GM21723 (cell line): ENCODE measurements around the gene HBS1L.

ENCODE experiments used
- ATAC-seq: cut with Tn5 transposase; IDR thresholded peaks from one replicate; pipeline ENCODE4 v1.9.1; 2021; ENCODE audit warnings: mild to moderate bottlenecking, moderate library complexity; ENCODE audit not compliant: unreplicated experiment

HBS1L gene

GRCh38 chr6:135038335-135038734 lies 16.3 kb downstream of the HBS1L start:
- ATAC-seq, result no peak

GRCh38 chr6:135037541-135037940 lies 17.1 kb downstream of the HBS1L start:
- ATAC-seq, result no peak

- no peak for ATAC-seq
Observed at GRCh38 chr6:135036731-135037420, 17.7 kb downstream of the HBS1L start.

- ATAC-seq, result no peak
Observed at GRCh38 chr6:135033238-135033637, 21.4 kb downstream of the HBS1L start.

GRCh38 chr6:135030532-135031178 lies 24.0 kb downstream of the HBS1L start:
- ATAC-seq, result no peak

GRCh38 chr6:135030056-135030473 lies 24.6 kb downstream of the HBS1L start:
- ATAC-seq, result peak; percentile 96

- ATAC-seq, result no peak
Observed at GRCh38 chr6:135025775-135026174, 28.8 kb downstream of the HBS1L start.

- ATAC-seq, result no peak
Observed at GRCh38 chr6:135025175-135025574, 29.4 kb downstream of the HBS1L start.

- no peak for ATAC-seq
Observed at GRCh38 chr6:135022050-135022697, 32.4 kb downstream of the HBS1L start.

GRCh38 chr6:135021310-135022049 lies 33.1 kb downstream of the HBS1L start:
- peak; percentile 68 for ATAC-seq

GRCh38 chr6:135018941-135019340 lies 35.7 kb downstream of the HBS1L start:
- ATAC-seq, result no peak

GRCh38 chr6:135018052-135018451 lies 36.6 kb downstream of the HBS1L start:
- no peak for ATAC-seq

- peak; percentile 95 for ATAC-seq
Observed at GRCh38 chr6:135014353-135014832, 40.2 kb downstream of the HBS1L start.

- no peak for ATAC-seq
Observed at GRCh38 chr6:135013211-135013610, 41.4 kb downstream of the HBS1L start.

- ATAC-seq, result no peak
Observed at GRCh38 chr6:135012764-135013163, 41.9 kb downstream of the HBS1L start.

GRCh38 chr6:135012349-135012748 lies 42.3 kb downstream of the HBS1L start:
- ATAC-seq, result no peak

GRCh38 chr6:135008941-135009290 lies 45.7 kb downstream of the HBS1L start:
- peak; percentile 4 for ATAC-seq

GRCh38 chr6:135008072-135008940 lies 46.3 kb downstream of the HBS1L start:
- peak; percentile 69 for ATAC-seq

GRCh38 chr6:135006386-135006914 lies 48.2 kb downstream of the HBS1L start:
- no peak for ATAC-seq

GRCh38 chr6:135004399-135004798 lies 50.2 kb downstream of the HBS1L start:
- no peak for ATAC-seq
